HG03045 (cell line): Measurements from ENCODE around the gene DNAAF8.
"Not testable (repeated sequence)": the region's sequence is repeated elsewhere in the genome, so short reads cannot be mapped to it uniquely, and the experiment has no call there.

Experiments
- ATAC-seq: cut with Tn5 transposase; IDR thresholded peaks from one replicate; pipeline ENCODE4 v1.9.1; 2021; ENCODE audit warnings: mild to moderate bottlenecking, moderate library complexity; ENCODE audit not compliant: unreplicated experiment

The DNAAF8 gene

DNA sequence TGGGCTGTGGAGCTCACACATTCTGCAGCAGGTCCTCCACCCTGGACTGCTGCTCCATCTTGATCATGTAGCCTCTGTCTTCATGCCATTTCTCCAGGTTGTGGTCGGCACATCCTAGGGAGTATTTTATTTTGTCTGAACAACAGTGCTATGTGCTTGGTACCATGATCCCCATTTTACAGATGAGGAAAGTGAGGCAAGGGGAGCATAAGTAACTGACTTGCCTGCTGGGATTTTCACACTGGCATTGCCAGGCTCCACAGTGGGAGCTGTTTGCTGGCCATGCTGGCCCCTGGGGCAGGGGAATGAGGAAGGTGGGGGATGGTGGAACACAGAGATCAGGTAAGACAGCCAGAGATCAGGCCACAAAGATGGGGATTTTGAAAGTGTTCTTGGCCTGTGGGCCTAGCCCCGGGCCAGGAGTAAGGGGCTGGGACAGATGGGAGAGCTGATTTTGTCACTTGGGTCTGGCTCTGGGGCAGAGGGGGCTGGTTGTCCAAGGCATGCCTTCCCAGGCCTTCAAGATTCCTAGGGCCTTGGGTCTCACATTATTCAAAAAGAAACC, 41.9 kb downstream of the DNAAF8 start:
- no peak for ATAC-seq

DNA sequence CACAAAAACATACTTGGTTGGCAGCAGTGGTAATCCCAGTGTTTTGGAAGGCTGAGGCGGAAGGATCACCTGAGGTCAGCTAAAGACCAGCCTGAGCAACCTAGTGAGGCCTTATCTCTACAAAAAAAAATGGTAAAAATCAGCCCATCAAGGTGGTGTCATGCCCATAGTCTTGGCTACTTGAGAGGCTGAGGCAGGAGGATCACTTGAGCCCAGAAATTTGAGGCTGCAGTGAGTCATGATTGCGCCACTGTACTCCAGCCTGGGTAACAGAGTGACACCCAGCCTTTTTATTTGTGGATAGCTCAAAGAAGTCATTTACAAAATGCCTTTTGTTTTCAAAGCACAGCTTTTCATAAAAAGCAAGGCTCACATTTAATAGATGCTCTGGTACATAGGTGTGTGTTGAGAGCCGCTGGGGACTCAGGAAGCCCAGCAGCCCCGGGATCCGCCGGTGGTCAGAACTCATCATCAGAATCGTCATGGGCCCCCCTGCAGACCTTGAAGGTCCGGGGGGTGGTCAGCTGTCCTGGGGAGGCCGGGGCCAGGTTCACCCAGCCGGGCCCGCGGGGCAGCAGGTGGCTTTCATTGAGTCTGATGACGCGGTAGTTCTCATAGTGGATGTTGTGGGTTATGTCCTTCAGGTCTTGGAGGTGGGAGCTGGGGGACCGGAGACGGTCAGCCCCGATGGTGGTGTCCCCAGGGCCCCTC, 43.2 kb downstream of the DNAAF8 start:
- ATAC-seq, result no peak

DNA sequence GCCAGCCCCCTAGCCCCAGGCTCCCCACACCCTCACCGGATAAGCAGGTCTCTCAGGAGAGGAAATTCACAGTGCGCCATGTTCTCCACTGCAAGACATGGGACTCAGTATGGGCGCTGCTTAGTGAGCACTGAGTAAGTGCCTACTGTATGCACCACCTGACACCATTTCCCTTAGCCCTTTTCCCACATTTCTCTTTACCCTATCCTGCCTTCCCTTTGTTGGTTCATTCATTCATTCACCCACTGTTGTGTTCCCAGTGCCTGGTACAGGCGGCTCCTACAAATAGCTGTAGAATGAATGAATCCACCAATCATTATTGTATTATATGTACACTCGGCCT, 43.7 kb downstream of the DNAAF8 start:
- ATAC-seq, result no peak

DNA sequence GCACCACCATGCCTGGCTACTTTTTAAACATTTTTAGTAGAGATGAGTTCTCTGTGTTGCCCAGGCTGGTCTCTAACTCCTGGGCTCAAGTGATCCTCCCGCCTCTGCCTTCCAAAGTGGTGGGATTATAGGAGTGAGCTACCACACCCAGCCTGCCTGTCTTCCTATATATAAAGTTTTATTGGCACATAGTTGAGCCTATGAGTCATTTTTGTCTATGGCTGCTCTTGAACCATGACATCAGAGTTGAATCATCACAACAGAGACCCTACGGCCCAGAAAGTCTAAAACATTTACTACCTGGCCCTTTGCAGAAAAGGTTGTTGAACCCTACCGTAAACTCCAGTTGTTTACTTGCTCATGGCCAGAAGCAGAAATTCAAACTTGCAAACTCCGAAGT, 45.9 kb downstream of the DNAAF8 start:
- ATAC-seq, result no peak

DNA sequence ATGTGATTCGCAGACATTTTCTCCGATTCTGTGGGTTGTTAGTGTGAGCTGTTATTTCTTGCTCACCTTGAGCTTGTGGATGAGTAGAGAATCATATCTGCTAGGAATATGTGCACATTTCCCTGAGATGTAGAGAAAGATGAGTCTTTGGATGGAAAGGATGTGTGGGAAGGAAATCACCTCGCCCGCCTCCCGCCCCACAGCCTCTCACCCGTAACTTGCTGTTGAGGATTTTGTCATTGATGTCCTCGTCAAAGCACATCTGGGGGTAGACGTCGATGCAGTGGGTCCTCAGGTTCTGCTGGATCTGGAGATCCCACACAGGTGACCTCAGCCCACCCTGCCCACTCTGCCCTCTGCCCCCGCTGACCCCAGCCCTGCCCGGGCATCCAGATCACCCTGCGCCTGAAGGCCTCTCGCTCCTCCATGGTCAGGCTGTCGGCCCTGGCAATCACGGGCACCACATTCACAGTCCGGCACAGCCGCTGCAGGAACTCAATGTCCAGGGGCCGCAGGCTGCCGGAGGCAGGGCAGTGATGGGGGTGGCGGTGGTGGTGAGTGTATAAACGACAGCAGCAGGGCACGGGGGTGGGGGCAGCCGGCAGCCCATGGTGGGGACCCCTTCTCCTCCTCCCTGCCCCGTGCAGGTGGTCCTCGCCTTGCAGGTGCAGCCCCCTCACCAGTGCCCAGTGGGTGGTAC, 49.1 kb downstream of the DNAAF8 start:
- ATAC-seq, result no peak

DNA sequence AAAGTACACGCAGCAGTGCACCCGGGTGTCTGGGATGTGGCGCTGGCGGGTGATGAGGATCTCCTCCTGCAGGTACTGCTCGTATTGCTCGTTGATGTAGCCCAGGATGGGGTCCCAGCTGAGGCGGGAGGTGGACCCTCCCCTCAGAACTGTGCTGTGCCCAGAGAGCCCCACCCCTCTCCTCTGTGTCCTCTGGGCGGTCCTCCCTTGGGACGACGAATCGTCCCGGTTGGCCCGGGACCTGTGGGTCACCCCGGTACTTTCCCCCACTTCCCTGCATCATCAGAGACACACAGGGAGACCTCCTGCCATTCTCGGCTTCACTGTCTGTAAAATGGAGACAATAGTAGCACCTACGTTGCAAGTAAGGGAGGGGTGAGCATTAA, 49.6 kb downstream of the DNAAF8 start:
- ATAC-seq, result no peak

DNA sequence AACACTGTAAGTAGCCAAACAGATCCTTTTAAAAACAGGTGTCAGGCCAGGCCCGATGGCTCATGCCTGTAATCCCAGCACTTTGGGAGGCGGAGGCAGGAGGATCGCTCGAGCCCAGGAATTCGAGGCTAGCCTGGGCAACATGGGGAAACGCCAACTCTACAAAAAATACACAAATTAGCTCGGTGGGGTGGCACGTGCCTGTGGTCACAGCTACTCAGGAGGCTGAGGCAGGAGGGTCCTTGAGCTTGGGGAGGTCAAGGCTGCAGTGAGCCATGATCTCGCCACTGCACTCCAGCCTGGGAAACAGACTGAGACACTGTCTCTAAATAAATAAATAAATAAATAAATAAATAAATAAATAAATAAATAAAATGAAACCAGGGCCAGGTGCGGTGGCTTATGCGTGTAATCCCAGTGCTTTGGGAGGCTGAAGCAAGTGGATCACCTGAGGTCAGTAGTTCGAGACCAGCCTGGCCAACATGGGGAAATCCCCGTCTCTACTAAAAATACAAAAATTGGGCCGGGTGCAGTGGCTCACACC, 50.2 kb downstream of the DNAAF8 start:
- not testable (repeated sequence) for ATAC-seq

DNA sequence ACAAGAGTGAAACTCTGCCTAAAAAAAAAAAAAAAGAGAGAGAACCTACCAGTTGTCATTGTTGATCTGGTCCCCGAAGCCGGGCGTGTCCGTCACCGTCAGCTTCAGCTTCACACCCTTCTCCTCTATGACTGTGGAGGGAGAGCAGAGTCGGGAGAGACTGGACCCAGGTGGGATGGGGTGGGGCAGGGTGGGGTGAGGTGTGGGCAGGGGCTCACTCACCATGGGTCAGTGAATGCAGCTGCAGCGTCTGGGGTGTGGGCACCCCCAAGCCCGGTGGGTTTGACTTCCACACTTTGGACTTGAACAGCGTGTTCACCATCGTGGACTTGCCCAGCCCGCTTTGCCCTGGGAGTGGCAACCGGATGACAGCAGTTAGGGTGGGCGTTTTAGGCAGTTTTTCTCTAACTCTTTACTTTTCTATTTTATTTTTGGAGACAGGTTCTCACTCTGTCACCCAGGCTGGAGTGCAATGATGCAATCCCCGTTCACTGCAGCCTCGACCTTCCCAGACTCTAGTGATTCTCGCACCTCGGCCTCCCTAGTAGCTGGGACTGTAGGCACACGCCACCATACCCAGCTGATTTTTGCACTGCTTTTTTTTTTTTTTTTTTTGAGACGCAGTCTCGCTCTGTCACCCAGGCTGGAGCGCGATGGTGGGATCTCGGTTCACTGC, 51.6 kb downstream of the DNAAF8 start:
- ATAC-seq, result no peak

DNA sequence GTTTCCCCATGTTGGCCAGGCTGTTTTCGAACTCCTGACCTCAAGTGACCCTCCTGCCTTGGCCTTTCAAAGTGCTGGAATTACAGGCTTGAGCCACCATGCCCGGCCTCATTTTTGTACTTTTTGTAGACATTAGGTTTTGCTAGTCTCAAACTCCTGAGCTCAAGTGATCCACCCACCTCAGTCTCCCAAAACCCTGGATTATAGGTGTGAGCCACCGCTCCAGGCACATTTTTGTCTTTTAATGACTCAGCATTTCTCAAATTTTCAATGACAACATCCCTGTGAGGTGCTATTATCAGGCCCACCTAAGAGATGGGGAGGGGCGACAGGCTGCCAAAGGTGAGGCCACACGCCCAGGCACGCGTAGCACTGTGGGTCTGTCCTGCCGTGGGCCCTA, 52.7 kb downstream of the DNAAF8 start:
- no peak for ATAC-seq

DNA sequence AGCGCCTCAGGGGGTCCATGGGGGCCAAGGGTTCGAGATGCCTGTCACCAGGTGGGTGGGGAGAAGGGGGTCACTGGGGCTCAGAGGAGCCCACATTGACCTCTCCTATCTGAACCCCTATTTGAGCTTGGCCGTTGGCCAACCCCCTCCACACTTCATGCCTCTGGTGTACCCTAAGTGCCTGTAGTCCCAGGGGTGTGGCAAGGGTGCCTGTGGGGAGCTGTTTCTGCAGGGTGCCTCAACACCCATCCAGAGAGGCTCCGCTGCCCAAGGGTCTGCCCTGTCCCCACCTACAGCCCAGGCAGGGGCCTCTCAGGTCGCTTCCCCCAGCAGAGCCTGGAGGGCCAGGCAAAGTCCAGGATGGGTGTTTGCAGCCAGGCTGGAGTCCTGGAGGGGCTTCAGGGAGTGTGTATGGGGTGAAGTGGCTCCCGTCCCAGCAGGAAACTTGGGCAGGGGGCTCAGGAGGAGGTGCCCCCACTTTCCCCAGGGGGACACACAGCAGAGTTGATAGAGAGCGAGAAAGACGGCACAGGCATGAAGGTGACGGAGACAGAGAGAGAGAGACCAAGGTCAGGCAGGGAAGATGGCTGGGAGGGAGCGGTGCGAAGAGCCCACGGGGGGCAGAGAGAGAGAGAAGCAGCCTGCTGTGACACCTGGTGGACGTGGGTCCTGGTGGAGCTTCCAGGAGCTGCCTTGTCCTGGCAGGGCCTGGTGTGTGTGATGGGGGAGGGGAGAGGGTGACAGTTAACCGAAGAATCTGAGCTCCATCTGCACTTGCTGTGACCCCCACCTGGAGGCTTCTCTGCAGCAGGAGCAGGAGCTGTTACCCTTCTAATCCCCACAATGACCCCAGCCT, 53.5 kb downstream of the DNAAF8 start, which contains the start of gene SEPTIN12:
Gene SEPTIN12 (minus strand): TSS at position 719 of the 856 bp plus-strand sequence. CDS start 700 bp downstream, at position 19.
- no peak for ATAC-seq

DNA sequence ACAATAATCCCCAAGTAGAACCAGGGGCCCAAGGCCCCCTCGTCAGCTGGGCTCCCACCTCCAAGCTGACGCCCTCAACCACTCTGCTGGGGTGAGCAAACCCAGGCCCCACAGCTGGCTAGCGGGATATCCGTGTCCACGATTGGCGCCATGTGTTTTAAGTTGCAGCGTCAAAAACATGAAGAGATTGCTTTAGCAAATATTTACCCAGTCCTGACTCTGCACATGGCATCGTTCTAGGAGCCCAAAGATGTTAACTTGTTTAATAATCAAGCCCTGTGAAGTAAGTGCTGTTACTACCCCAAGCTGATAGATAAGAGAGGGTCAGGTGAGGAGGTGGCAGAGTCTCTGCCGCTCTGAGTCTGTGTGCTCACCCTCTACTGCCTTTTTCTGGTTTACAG, 54.2 kb downstream of the DNAAF8 start:
- no peak for ATAC-seq

DNA sequence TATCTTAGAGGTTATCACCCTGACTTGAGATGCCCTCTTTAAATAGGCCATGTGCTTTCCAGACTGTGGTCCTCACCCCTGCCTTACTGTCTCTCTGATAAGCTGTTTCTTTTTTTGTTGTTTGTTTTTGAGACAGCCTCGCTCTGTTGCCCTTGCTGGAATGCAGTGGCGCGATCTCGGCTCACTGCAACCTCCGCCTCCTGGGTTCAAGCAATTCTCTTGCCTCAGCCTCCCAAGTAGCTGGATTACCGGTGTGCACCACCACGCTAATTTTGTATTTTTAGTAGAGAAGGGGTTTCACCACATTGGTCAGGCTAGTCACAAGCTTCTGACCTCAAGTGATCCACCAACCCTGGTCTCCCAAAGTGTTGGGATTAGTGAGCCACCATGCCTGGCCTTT, 54.6 kb downstream of the DNAAF8 start:
- ATAC-seq, result no peak

DNA sequence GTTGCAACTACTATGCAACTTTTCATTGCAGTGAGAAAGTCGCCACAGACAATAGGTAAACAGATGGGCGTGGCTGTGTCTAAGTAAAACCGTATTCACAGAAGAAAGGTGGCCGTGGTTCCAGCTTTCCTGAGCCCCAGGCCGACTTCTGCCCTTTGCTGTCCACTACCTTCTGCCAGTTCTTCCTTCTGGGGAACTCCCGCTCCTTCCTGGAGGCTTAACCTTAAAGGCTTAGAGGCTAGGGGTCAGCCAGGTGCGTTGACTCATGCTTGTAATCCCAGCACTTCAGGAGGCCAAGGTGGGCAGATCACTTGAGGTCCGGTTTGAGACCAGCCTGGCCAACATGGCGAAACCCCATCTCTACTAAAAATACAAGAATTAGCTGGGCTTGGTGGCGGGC, 55.9 kb downstream of the DNAAF8 start:
- ATAC-seq, result no peak

DNA sequence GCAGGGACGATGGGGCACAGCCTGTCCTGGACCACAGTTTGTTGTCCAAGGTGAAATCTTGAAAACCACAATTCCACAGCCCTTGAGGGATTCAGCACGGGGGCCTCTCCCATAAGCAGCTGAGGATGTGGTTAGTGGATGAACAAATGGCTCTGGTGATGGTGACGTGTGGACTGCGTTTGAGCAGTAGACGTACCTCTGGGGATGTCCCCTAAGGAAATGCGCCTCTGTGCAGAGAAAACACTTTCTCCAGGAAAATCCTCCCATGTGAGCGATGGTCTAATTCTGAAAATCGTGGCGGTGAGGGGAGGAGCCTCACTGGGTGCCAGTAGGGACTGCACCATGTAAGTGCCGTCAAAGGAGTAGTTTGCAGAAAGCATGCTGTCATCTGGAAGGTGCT, 56.5 kb downstream of the DNAAF8 start:
- ATAC-seq, result no peak

DNA sequence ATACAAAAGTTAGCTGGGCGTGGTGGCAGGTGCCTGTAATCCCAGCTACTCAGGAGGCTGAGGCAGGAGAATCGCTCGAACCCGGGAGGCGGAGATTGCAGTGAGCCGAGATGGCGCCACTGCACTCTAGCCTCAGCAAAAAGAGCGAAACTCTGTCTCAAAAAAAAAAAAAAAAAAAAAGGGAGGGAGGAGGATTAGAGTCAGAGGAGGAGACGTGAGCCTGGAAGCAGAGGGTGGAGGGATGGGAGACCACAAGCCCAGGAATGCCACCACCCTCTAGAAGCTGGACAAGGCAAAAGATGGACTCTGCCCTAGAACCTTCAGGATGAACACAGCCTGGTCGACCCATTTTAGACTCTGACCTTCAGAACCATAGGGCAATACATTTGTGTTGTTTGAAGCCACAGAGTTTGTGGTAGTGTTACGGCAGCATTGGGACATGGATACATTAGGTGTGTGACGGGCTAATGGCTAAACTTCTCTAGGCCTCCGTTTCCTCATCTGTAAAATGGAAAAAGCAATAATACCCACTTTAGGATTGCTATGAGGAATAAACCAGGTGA, 58.7 kb downstream of the DNAAF8 start:
- ATAC-seq, result no peak

DNA sequence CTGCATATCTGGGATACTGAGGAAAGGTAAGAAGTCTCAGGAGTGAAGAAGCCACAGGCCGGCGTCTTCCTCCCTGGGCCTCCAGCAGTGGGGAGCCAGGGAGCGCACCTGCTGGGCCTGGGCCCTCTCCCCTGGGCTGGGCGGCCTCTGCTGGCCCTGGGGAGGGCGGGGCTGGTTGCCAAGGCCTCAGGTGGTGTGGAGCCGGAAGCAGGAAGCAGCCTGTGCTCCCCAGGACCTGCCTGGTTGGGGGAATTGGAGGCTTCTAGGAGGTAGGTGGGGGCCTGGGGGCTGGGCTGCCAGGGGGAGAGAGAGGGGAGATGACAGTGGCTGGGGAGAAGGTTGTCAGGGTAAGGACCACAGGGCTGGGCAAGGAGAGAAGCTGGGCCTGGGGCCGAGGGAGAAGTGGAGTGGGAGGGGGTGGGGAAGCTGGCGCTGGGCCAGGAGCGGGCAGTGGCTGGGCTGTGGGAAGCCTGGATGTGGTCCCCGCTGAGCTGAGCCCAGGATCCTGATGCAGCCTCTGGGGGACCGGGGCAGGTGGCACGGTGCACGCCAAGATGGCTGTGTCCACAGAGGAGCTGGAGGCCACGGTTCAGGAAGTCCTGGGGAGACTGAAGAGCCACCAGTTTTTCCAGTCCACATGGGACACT, 61.0 kb downstream of the DNAAF8 start, which contains the start of gene SMIM22:
Gene SMIM22 (plus strand): TSS at position 189 of the 647 bp plus-strand sequence. CDS start 366 bp downstream, at position 555.
- ATAC-seq, result no peak

DNA sequence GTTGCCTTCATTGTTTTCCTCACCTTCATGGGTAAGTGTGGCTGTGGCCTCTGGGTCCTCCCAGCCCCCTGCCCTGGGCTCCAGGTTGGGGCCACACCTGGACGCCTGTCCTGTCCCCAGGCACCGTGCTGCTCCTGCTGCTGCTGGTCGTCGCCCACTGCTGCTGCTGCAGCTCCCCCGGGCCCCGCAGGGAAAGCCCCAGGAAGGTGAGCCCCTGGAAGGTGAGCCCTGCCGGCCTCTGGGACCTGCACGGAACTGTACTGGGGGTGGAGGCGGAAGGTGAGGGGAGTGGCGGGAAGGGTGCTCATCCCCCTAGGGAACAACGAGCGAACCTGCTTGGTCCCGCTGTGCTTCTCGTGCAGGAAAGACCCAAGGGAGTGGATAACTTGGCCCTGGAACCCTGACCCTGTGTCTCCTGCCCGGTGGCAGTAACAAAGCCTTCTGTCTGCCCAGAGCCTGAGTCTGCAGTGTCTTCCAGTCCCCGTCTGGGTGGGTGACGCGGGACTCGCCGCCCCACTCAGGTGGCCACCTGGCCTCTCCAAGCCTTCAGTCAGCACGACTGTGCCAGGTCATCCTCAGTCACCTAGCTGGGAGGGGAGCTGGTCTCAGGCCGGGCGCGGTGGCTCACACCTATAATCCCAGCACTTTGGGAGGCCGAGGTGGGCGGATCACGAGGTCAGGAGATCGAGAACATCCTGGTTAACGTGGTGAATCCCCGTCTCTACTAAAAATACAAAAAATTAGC, 61.7 kb downstream of the DNAAF8 start:
- ATAC-seq, result no peak

DNA sequence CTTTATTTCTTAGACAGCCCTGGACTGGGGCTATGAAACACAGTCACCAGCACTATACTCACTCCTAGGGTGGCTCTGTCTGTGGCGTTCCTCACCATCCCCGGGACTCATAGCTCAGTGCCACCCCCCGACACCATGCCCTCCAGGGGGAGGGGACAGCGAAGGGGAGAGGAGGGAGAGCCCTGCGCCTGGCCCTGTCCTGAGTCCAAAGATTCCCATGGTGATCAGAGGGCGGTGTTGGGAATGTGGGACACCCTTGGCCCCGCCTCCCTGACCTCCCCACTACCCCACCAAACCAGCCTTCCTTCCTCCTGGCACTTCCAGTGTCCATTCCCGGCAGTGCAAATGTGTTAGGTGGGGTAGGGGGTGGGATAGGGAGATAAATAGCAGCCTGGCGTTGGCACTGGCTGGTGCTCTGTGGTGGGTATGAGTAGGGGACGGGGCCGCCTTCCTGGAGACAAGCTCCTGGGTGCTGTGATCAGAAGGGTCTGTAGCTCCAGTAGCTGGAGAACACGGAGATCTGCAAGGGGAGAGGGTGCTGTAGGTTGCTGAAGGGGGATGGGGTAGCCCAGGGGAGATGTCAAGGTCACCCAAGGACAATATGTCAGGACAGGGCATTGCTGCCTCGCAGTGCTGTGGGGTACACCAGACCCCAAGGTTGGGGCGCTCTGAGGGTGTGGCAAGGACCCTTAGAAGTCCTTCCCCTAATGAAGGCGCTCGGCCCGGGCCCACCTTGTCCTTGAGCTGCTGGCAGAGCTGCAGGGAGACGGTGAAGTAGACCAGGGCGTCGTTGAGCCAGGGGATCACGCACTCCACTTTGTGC, 62.9 kb downstream of the DNAAF8 start:
- no peak for ATAC-seq
